ENCODE data around the gene CMSS1.

Gene CMSS1

DNA sequence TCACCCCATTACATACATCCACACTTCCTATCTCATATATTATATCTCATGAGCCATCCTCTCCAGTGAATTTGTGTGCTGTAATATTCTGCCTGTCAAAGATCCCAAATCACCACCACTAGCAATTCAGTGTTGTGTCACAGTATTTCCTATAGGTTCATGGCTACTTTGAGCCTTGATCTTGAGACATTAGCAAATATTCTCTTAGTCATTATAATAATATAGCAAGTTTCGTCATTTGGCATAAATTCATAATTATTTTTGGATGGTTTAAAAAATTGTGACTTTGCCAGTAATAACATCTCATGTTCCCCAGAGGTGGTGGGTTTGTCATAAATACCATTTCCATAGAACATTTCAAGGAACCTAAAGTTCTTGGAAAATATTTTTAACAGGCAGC is 47.7 kb downstream of the CMSS1 start (continued):
- no peak for TF ChIP-seq ZNF76 (tag by site-specific recombination; IDR thresholded peaks at IDR 0.05; ENCODE audit: borderline replicate concordance, low read depth)
- no peak for TF ChIP-seq ZNF10 (tag by site-specific recombination; IDR thresholded peaks at IDR 0.05)
- TF ChIP-seq ZNF223 (tag by site-specific recombination; IDR thresholded peaks at IDR 0.05) = no peak
- TF ChIP-seq ZNF654 (tag by site-specific recombination; IDR thresholded peaks at IDR 0.05; ENCODE audit: low read depth) = no peak
- no peak for TF ChIP-seq ZNF626 (tag by site-specific recombination; IDR thresholded peaks at IDR 0.05)
- no peak for TF ChIP-seq TSHZ1 (tag by site-specific recombination; IDR thresholded peaks at IDR 0.05; ENCODE audit: borderline replicate concordance)
- no peak for TF ChIP-seq MYNN (tag by site-specific recombination; IDR thresholded peaks at IDR 0.05; ENCODE audit: borderline replicate concordance)
- no peak for TF ChIP-seq SP7 (tag by site-specific recombination; IDR thresholded peaks at IDR 0.05)
- no peak for TF ChIP-seq ZFP69B (tag by site-specific recombination; IDR thresholded peaks at IDR 0.05)

DNA sequence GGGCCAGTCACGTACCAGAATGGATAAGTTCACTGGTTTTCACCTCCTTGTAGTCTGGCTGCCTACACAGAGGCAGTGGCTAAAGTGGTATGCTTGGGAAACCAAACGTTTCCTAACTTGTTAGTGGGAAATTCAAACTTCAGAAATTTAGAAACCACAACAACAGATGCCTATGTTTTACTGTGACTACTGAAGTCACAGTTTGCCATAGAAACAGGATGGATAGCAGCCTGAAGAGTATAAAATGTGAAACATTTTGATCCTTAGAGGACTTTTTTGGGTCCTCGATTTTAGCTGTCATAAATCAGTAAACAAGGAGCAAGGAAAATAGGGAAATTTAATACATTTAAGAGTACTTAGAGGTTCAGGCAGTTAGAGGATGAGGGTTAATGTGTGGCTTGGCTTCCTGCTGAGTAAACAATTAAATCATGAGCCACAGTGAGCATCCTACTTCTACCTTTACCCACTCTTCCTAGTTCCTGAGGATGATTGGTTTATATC is 48.6 kb downstream of the CMSS1 start:
- Histone ChIP-seq H3K4me1 (ENCODE audit: control insufficient read depth, insufficient read depth, low read length) (peaks cover 26% of the 10 kb centered on the region), H3K27ac (ENCODE audit: extremely low read depth, low read depth, low read length) (no peak overlapping the region; the same call in 1 of the 2 replicates), H3K4me3 (ENCODE audit: low read depth, low read length) (no peak overlapping the region), H3K9me3 (ENCODE audit: control insufficient read depth, insufficient read depth, low read depth, low read length) (no peaks in the 10 kb centered on the region), H3K36me3 (ENCODE audit: control insufficient read depth in 2 of 2, insufficient read depth in 1 of 2, low read length in 2 of 2) (no peaks in the 10 kb centered on the region)
- CTCF ChIA-PET = interaction anchor here (1.5 kb wide), 1 partner anchor 22 kb away, joined by 3 read pairs; no protein-coding TSS in a partner anchor
- POLR2A ChIA-PET = interaction anchor here (0.6 kb wide), 1 partner anchor 33 kb away, joined by 3 read pairs; no protein-coding TSS in a partner anchor
- no peak for TF ChIP-seq KLF7 (tag by site-specific recombination; IDR thresholded peaks at IDR 0.05; ENCODE audit: borderline replicate concordance)
- no peak for TF ChIP-seq KLF16 (tag by site-specific recombination; IDR thresholded peaks at IDR 0.05)
- no peak for TF ChIP-seq YY1 (tag by site-specific recombination; IDR thresholded peaks at IDR 0.05)
- TF ChIP-seq SCRT2 (tag by site-specific recombination; IDR thresholded peaks at IDR 0.05) = no peak
- TF ChIP-seq ZNF791 (tag by site-specific recombination; IDR thresholded peaks at IDR 0.05) = no peak
- no peak for TF ChIP-seq HOXA7 (CRISPR knock-in tag; IDR thresholded peaks at IDR 0.05; ENCODE audit: borderline replicate concordance)
- no peak for TF ChIP-seq GLIS1 (tag by site-specific recombination; IDR thresholded peaks at IDR 0.05)
- peak; percentile 73 for TF ChIP-seq ZBTB17 (tag by site-specific recombination; IDR thresholded peaks at IDR 0.05)
- TF ChIP-seq KLF10 (tag by site-specific recombination; IDR thresholded peaks at IDR 0.05) = no peak
- TF ChIP-seq ZBTB48 (tag by site-specific recombination; IDR thresholded peaks at IDR 0.05) = no peak
- TF ChIP-seq ZNF324 (tag by site-specific recombination; IDR thresholded peaks at IDR 0.05) = no peak
- no peak for TF ChIP-seq INSM2 (tag by site-specific recombination; IDR thresholded peaks at IDR 0.05)
- no peak for TF ChIP-seq ZNF155 (tag by site-specific recombination; IDR thresholded peaks at IDR 0.05)
- no peak for TF ChIP-seq ZNF184 (tag by site-specific recombination; IDR thresholded peaks at IDR 0.05)
- no peak for TF ChIP-seq ZFP37 (tag by site-specific recombination; IDR thresholded peaks at IDR 0.05)
- 0 out of 2 replicates have a peak, but pooled peaks have one; percentile 20 for TF ChIP-seq ZNF18 (tag by site-specific recombination; IDR thresholded peaks at IDR 0.05)
- no peak for TF ChIP-seq ZNF391 (tag by site-specific recombination; IDR thresholded peaks at IDR 0.05; ENCODE audit: borderline replicate concordance, low read depth)
- no peak for TF ChIP-seq RBAK (tag by site-specific recombination; IDR thresholded peaks at IDR 0.05)
- TF ChIP-seq KLF8 (tag by site-specific recombination; IDR thresholded peaks at IDR 0.05) = 0 out of 2 replicates have a peak, but pooled peaks have one; percentile 17
- no peak for TF ChIP-seq ZNF660 (tag by site-specific recombination; IDR thresholded peaks at IDR 0.05)
- no peak for TF ChIP-seq ZNF248 (tag by site-specific recombination; IDR thresholded peaks at IDR 0.05)
- no peak for TF ChIP-seq ZNF223 (tag by site-specific recombination; IDR thresholded peaks at IDR 0.05)
- TF ChIP-seq ZNF555 (tag by site-specific recombination; conservative IDR thresholded peaks at IDR 0.05) = no peak
- no peak for TF ChIP-seq ZNF302 (tag by site-specific recombination; IDR thresholded peaks at IDR 0.05; ENCODE audit: low read depth)
- TF ChIP-seq ZNF596 (tag by site-specific recombination; IDR thresholded peaks at IDR 0.05) = no peak
